ENCODE results near the gene MYO1B. TPM values are rescaled to one million over a fixed set of nuclear protein-coding genes. Genes with fewer than 3 reads are reported as not detected.
A peak's percentile ranks its signal among the peaks of the same experiment; 100 is the strongest.

MYO1B gene
- total RNA-seq: 10 to 100 TPM; 17.2 to 31.8 (median 28.8) TPM

- Histone ChIP-seq H3K4me3 (peak within 1 kb of the TSS; percentile 96), H3K9me3 (no peaks in the 10 kb centered on the region), H3K27ac (peak within 1 kb of the TSS; percentile 85), H3K36me3 (no peaks in the 10 kb centered on the region), H3K27me3 (no peaks in the 10 kb centered on the region), H3K4me1 (peaks cover 35% of the 10 kb centered on the region)
- under 1% methylated on average over 50 of the region's 112 CpGs for WGBS
- TF ChIP-seq CTCF (IDR thresholded peaks at IDR 0.05) (peak in 1 of 2 donors; percentile 43), POLR2AphosphoS5 (IDR thresholded peaks at IDR 0.05) (no peak), POLR2A (IDR thresholded peaks at IDR 0.05) (no peak), EP300 (IDR thresholded peaks at IDR 0.05) (no peak)
- DNase-seq (ENCODE audit: low spot score in 2 of 2): peak; percentile 72 to 82
Measured at GRCh38 chr2:191245046-191245868, at the start of gene MYO1B. TSS of gene MYO1B (plus strand) at chr2:191245404. CDS start at chr2:191276896, 31,492 bp downstream.

DNA sequence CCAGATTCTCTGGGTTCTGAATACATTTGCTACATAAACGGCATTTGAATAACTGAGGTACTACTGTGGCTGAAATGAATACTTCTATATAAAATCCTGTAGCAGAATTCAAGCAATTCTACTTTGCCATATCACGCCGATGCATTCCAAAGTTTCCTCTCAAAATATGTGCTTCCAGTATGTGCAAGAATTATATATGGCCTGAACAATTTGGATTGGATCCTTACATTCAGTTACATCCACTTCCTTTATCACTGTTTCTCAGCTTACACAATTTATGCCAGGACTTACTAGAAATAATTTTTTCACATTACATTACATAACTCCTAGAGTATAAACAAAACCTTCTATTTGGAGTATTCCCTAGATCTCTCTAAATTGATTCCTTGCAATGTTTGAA lies 48.1 kb upstream of the MYO1B start:
- no peaks in the 10 kb centered on the region for H3K27me3 ChIP-seq
- TF ChIP-seq CTCF (IDR thresholded peaks at IDR 0.05) (no peak), POLR2AphosphoS5 (IDR thresholded peaks at IDR 0.05) (no peak), EP300 (IDR thresholded peaks at IDR 0.05) (no peak), POLR2A (IDR thresholded peaks at IDR 0.05) (no peak)
- H3K27ac ChIP-seq: no peak overlapping the region
- 91% methylated on average over 3 of the region's 3 CpGs for WGBS
- no peaks in the 10 kb centered on the region for H3K9me3 ChIP-seq
- no peaks in the 10 kb centered on the region for H3K36me3 ChIP-seq
- DNase-seq (ENCODE audit: low spot score in 2 of 2): no peak
- H3K4me3 ChIP-seq: no peak overlapping the region
- peaks cover 3% of the 10 kb centered on the region for H3K4me1 ChIP-seq

GRCh38 chr2:191198271-191198670 lies 46.9 kb upstream of the MYO1B start:
- H3K27ac ChIP-seq: no peak overlapping the region

DNA sequence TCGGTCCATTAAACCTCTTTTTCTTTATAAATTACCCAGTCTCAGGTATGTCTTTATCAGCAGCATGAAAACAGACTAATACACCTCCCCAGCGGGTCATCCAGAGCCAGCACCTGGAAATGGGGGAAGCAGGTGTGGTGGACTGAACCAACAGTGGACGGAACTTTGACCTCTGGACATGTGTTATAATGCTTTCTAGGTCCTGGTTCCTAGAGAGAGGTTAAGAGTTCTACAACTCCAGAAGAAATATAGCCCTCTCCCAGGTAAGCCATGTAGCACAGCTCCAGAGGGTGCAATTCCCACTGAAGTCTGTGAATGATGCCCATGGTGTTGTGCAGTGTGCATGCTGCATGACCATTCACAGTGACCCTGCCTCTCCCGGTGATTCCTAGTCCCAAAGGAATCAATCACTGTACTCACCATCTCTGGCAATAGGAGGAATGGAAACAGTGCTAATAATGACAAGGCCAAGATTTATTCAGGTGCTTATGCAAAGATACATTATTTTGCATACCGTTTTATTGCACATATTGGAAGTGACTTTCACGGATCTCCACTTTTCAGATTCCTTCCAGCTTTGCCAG lies 45.2 kb upstream of the MYO1B start:
- WGBS: 97% methylated on average over 6 of the region's 6 CpGs
- no peak overlapping the region for H3K27ac ChIP-seq
- H3K4me3 ChIP-seq: no peak overlapping the region
- no peak for DNase-seq (ENCODE audit: low spot score in 2 of 2)
- H3K27me3 ChIP-seq: no peaks in the 10 kb centered on the region
- peaks cover 8% of the 10 kb centered on the region for H3K4me1 ChIP-seq
- TF ChIP-seq POLR2A (IDR thresholded peaks at IDR 0.05) (no peak), EP300 (IDR thresholded peaks at IDR 0.05) (no peak), POLR2AphosphoS5 (IDR thresholded peaks at IDR 0.05) (no peak), CTCF (IDR thresholded peaks at IDR 0.05) (no peak)
- H3K36me3 ChIP-seq: no peaks in the 10 kb centered on the region
- H3K9me3 ChIP-seq: no peaks in the 10 kb centered on the region

More at GRCh38 chr2:191198271-191198670, 46.9 kb upstream of the MYO1B start:
- Histone ChIP-seq H3K36me3 (no peaks in the 10 kb centered on the region), H3K9me3 (no peaks in the 10 kb centered on the region), H3K4me3 (no peak overlapping the region), H3K27me3 (no peaks in the 10 kb centered on the region), H3K4me1 (peaks cover 8% of the 10 kb centered on the region)
- DNase-seq (ENCODE audit: low spot score in 2 of 2): no peak
- no peak for TF ChIP-seq POLR2AphosphoS5 (IDR thresholded peaks at IDR 0.05)
- WGBS: 92% methylated on average over 4 of the region's 4 CpGs

DNA sequence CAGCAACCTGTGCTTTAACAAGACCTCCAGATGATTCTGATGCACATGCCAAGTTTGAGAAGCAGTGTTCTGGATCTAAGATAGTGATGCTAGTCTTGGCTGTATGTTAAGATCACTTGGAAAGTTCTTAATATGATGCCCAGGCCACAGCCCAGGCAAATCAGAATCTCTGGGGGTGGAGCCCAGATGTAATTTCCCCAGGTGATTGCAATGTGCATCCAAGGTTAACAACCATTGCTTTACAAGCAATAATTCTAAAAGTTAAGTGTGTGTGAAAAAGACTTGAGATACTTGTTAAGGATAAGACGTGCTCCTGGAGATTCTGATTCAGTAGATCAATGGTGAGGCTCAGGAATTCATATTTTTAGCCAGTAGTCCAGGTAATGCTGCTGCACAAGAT lies 44.3 kb upstream of the MYO1B start:
- TF ChIP-seq CTCF (IDR thresholded peaks at IDR 0.05): no peak
- TF ChIP-seq EP300 (IDR thresholded peaks at IDR 0.05): no peak
- TF ChIP-seq POLR2AphosphoS5 (IDR thresholded peaks at IDR 0.05): no peak
- no peak for TF ChIP-seq POLR2A (IDR thresholded peaks at IDR 0.05)
- Histone ChIP-seq H3K27me3 (no peaks in the 10 kb centered on the region), H3K4me3 (no peak overlapping the region), H3K36me3 (no peaks in the 10 kb centered on the region), H3K9me3 (no peaks in the 10 kb centered on the region), H3K4me1 (peaks cover 8% of the 10 kb centered on the region), H3K27ac (no peak overlapping the region)
- WGBS: 86% methylated on average over 1 of the region's 1 CpG
- DNase-seq (ENCODE audit: low spot score in 2 of 2): no peak
